Heart right ventricle (tissue), 16 donors: ENCODE results near the gene EPS8L2. TPM values are rescaled to one million over a fixed set of nuclear protein-coding genes. Genes with fewer than 3 reads are reported as not detected.

Experiments used
- ATAC-seq, 8 donors: fragments of 200-7000 bp; cut with Tn5 transposase; one replicate each; pipeline ENCODE4 v1.9.1; 2020; ENCODE audit warnings: mild to moderate bottlenecking in 8 of 8, moderate library complexity in 8 of 8, moderate number of reproducible peaks in 1 of 8
- DNase-seq, 2 donors: peaks; one replicate each; pipeline ENCODE4 v3.0.0-alpha.2; 2020
- H3K27ac ChIP-seq, 10 donors: fragments of 200-600 bp; sonication (generic) in 2 of 10; one replicate each; pipeline versions ENCODE4 v1.5.0 to v1.8.0; 2020 to 2022; ENCODE audit warnings: mild to moderate bottlenecking in 3 of 10
- H3K27me3 ChIP-seq, 7 donors: fragments of 200-600 bp; one replicate each; pipeline ENCODE4 v1.8.0; 2021 to 2022; ENCODE audit warnings: mild to moderate bottlenecking in 2 of 7
- H3K36me3 ChIP-seq, 9 donors: fragments of 200-600 bp; sonication (generic) in 1 of 9; one replicate each; pipeline versions ENCODE4 v1.5.0 to v1.8.0; 2020 to 2022; ENCODE audit warnings: mild to moderate bottlenecking in 2 of 9
- H3K4me1 ChIP-seq, 9 donors: fragments of 200-600 bp; sonication (generic) in 1 of 9; one replicate each; pipeline versions ENCODE4 v1.5.0 to v1.8.0; 2020 to 2022; ENCODE audit warnings: mild to moderate bottlenecking in 4 of 9
- H3K4me3 ChIP-seq, 10 donors: fragments of 200-600 bp; sonication (generic) in 2 of 10; one replicate each; pipeline versions ENCODE4 v1.5.0 to v1.8.0; 2020 to 2022; ENCODE audit warnings: mild to moderate bottlenecking in 7 of 10, moderate library complexity in 2 of 10
- H3K9me3 ChIP-seq, 11 donors: fragments of 200-600 bp in 10 of 11; sonication (generic) in 2 of 11; one replicate each; pipeline versions ENCODE4 v1.5.0 to v1.8.0; 2013 to 2022; ENCODE audit warnings: mild to moderate bottlenecking in 2 of 11, control low read depth in 1 of 11, moderate library complexity in 1 of 11
- CTCF ChIP-seq, 9 donors: fragments of 200-600 bp; sonication (generic) in 2 of 9; IDR thresholded peaks; one replicate each; pipeline versions ENCODE4 v1.5.0 to v1.8.0; 2021 to 2022; ENCODE audit warnings: antibody characterized with exemption in 9 of 9, mild to moderate bottlenecking in 5 of 9, moderate library complexity in 1 of 9
- WGBS, 2 donors: extraction: QIAGEN DNeasy Blood & Tissue Kit; methylation state at CpG; one replicate each; pipeline ENCODE4 v1.1.7; 2013; ENCODE audit warnings: inconsistent platforms in 1 of 2; 5-methylcytosine and 5-hydroxymethylcytosine counted together
- intact Hi-C, 10 donors: fragments of 100-400 bp; cut with DNase I; formaldehyde crosslinking; loops; one replicate each; pipeline versions ENCODE4 v1.11.1 to v1.14.2; 2022
- polyA plus RNA-seq, 2 donors: library from polyadenylated mRNA; stranded (reverse); fragments of 200-250 nt; gene quantifications; one replicate each; pipeline ENCODE4 v1.2.3, GENCODE V29; 2013
- total RNA-seq, 10 donors: library from RNA; stranded (reverse); fragmentation: NEBNext Ultra II Directional in 3 of 10; extraction: Animal tissue kit (Norgen Biotek cat#: 25700) in 3 of 10; gene quantifications; one replicate each; pipeline versions ENCODE4 v1.2.1 to v1.2.4, GENCODE V29; 2021 to 2023
- donor health status: Arrhythmogenic right ventricular cardiomyopathy.
- donor health status: ischemic (EF 13 %, LVEDD 7.1; RV severe dilation, severe dysfunction).
- donor health status: healthy with polysubstance abuse.
- donor health status: DM: no; HTN: yes; CAD: no.
- donor health status: DM: no; HTN: no; CAD: no.
- donor health status: ischemic (EF 25% LVEDD 6.9; RV normal size, moderate dysfunction).
- donor health status: ischemic (EF 25% LVEDD 5.7; RV mildly dilated, moderate dysfunction).
- donor health status: healthy.
- donor health status: DM: yes; HTN: yes; CAD: no.
- donor health status: Ischemic cardiomyopathy.
- donor health status: ischemic (EF 35%, LVEDD 5.7; RV mildly dilated, moderate dysfunction).
- donor health status: nonischemic (EF 11% LVEDD 7.7; RV severe dilation, severe dysfunction).
- donor health status: DM: yes; HTN: yes; CAD: no.
- donor health status: PGD.
- donor health status: ischemic (EF 29% LVEDD 5.4; RV normal size, mild dysfunction).
- donor health status: nonischemic (EF 23%, LVEDD 6.1; RV moderate dilation, normal function).

EPS8L2 gene
- total and polyA plus RNA-seq, 12 donors: 1.2 to 6.7 (median 2.9) TPM

- ATAC-seq (no peak), DNase-seq (no peak)
- H3K9me3 ChIP-seq: no peaks in the 10 kb centered on the region
- H3K36me3 ChIP-seq: peaks cover 0 to 79% (median 17%) of the 10 kb centered on the region in 9 donors
- intact Hi-C loops: no loop called here
- H3K4me1 ChIP-seq: peaks cover 0 to 20% (median 10%) of the 10 kb centered on the region in 9 donors
- H3K27me3 ChIP-seq: no peaks in the 10 kb centered on the region
- H3K4me3 ChIP-seq: no peak overlapping the region
- H3K27ac ChIP-seq: no peak overlapping the region
- WGBS, 2 donors: 89 to 90% methylated on average over 32 of the region's 32 CpGs
- no peak for TF ChIP-seq CTCF (IDR thresholded peaks at IDR 0.05)
Measured at GRCh38 chr11:770642-771616, 64.9 kb downstream of the EPS8L2 start.

- WGBS, 2 donors: 81 to 83% methylated on average over 15 of the region's 15 CpGs
- intact Hi-C loops: no loop called here
- Histone ChIP-seq H3K36me3 (peaks cover 0 to 71% (median 15%) of the 10 kb centered on the region in 9 donors), H3K9me3 (no peaks in the 10 kb centered on the region), H3K27me3 (no peaks in the 10 kb centered on the region), H3K4me3 (no peak overlapping the region), H3K4me1 (peaks cover 7 to 28% (median 18%) of the 10 kb centered on the region in 9 donors), H3K27ac (no peak overlapping the region)
- no peak for ATAC-seq
- DNase-seq: no peak
- no peak for TF ChIP-seq CTCF (IDR thresholded peaks at IDR 0.05)
Measured at GRCh38 chr11:771617-772204, 65.7 kb downstream of the EPS8L2 start.

GRCh38 chr11:772429-773390 lies 66.7 kb downstream of the EPS8L2 start:
- Histone ChIP-seq H3K27ac (no peak overlapping the region), H3K9me3 (no peaks in the 10 kb centered on the region), H3K36me3 (peaks cover 0 to 61% (median 12%) of the 10 kb centered on the region in 9 donors), H3K4me3 (no peak overlapping the region), H3K4me1 (peaks cover 8 to 31% (median 20%) of the 10 kb centered on the region in 9 donors), H3K27me3 (no peaks in the 10 kb centered on the region)
- DNase-seq (no peak), ATAC-seq (no peak)
- no peak for TF ChIP-seq CTCF (IDR thresholded peaks at IDR 0.05)
- 81 to 82% methylated on average over 34 of the region's 34 CpGs for WGBS, 2 donors
- intact Hi-C loops: no loop called here

GRCh38 chr11:773425-773824 lies 67.4 kb downstream of the EPS8L2 start:
- H3K4me3 ChIP-seq: no peak overlapping the region
- no peak for DNase-seq
- no peak for TF ChIP-seq CTCF (IDR thresholded peaks at IDR 0.05)

More at GRCh38 chr11:773425-773824, 67.4 kb downstream of the EPS8L2 start:
- Histone ChIP-seq H3K27me3 (no peaks in the 10 kb centered on the region), H3K27ac (no peak overlapping the region), H3K9me3 (no peaks in the 10 kb centered on the region), H3K4me1 (peaks cover 8 to 38% (median 23%) of the 10 kb centered on the region in 9 donors), H3K36me3 (peaks cover 0 to 57% (median 12%) of the 10 kb centered on the region in 9 donors)
- no peak for ATAC-seq
- intact Hi-C loops: no loop called here
- 85 to 93% methylated on average over 5 of the region's 5 CpGs for WGBS, 2 donors
